Fibroblast of villous mesenchyme (primary cell): ENCODE results near the gene CAPN10. TPM values are rescaled to one million over a fixed set of nuclear protein-coding genes. Genes with fewer than 3 reads are reported as not detected.
A peak's percentile ranks its signal among the peaks of the same experiment; 100 is the strongest.

Experiments used
- DNase-seq: peaks from one replicate; pipeline ENCODE4 v3.0.0-alpha.2; 2010; ENCODE audit warnings: low read depth
- H3K4me3 ChIP-seq: 2 replicates; pipeline ENCODE4 v1.5.1; 2011; ENCODE audit warnings: low read depth, mild to moderate bottlenecking, low read length
- total RNA-seq: library from RNA; depleted of rRNA; stranded (reverse); fragments of >200 nt; gene quantifications from 2 replicates; pipeline ENCODE4 v1.2.3, GENCODE V29; 2012
- TF ChIP-seq, protein P1 (sequence below): IDR thresholded peaks from 2 replicates; pipeline ENCODE4 v1.5.1; 2012; ENCODE audit warnings: low read depth, mild to moderate bottlenecking, low read length; ENCODE audit not compliant: insufficient read depth

Gene CAPN10
- total RNA-seq, 1 donor: 20.3 TPM

DNA sequence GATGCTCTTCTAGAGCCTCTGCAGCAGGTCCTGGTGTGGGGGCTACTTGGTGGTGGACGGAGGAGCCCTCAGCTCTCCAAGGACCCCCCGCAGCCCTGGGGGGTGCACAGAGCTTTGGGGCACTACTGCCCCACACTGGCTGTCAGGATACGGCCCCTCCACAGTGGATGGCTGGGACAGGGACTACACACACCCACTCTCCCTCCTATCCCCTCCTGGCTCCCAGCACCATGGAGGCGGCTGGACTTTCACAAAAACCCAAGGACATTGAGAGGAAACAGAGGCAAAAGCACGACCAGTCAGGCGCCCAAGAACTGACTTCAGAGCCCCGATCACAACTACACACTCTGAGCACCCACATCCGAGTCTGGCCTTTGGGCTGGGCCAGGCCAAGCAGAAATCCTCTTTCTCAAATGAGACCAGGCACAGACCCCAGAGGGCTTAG is 51.4 kb downstream of the CAPN10 start:
- H3K4me3 ChIP-seq: no peak overlapping the region
- TF ChIP-seq, protein P1, sequence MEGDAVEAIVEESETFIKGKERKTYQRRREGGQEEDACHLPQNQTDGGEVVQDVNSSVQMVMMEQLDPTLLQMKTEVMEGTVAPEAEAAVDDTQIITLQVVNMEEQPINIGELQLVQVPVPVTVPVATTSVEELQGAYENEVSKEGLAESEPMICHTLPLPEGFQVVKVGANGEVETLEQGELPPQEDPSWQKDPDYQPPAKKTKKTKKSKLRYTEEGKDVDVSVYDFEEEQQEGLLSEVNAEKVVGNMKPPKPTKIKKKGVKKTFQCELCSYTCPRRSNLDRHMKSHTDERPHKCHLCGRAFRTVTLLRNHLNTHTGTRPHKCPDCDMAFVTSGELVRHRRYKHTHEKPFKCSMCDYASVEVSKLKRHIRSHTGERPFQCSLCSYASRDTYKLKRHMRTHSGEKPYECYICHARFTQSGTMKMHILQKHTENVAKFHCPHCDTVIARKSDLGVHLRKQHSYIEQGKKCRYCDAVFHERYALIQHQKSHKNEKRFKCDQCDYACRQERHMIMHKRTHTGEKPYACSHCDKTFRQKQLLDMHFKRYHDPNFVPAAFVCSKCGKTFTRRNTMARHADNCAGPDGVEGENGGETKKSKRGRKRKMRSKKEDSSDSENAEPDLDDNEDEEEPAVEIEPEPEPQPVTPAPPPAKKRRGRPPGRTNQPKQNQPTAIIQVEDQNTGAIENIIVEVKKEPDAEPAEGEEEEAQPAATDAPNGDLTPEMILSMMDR: no peak
- no peak for DNase-seq

DNA sequence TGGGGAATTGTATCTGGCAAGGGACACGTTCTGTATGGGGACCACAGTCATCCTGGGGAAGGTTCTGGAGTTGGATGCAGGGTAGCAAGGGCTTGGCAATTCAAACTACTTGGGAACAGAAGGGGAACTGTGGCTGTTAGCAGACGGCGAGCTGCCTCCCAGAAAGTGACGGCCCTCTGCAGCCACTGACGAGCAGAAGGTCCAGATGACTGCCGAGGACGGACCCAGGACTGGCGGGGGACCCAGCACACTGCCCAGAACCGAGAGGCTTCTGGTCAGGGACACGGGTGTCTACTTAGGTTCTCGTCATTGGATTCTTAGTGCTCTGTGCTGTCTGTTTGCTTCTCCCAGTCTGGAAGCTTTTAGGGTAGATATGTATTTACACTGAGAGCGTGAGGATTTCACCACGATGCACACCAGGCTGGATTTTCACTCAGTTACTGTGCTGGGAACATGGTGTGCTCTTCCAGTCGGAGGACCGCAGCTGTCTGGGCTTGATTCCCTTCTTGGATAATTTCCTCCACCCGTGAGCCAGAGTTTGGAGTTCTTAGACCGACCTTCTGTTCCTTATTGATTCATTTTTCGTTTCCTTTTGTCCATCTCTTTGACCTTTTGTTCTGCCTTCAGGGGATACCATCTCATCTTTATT is 52.1 kb downstream of the CAPN10 start:
- H3K4me3 ChIP-seq: no peak overlapping the region
- TF ChIP-seq, protein P1: no peak
- no peak for DNase-seq

DNA sequence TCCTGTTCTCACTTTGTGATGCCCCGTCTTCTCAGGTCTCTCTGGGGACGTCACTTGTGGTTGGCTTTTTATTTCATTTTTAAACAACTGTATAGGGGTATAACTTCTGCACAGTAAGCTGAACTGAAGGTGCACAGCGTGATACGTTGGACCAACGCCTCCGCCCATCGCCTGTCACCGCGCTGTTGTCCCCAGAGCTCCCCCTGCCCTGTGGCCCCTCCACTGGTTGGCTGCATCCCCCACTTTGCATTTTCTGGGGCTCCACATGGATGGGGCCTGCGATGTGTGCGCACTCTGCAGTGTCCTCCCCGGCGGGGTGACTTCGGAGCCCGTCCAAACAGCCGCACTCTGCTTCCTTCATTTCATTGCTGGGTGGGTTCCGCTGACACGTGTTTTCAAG is 53.0 kb downstream of the CAPN10 start:
- DNase-seq: no peak
- TF ChIP-seq, protein P1: no peak
- H3K4me3 ChIP-seq: no peak overlapping the region

DNA sequence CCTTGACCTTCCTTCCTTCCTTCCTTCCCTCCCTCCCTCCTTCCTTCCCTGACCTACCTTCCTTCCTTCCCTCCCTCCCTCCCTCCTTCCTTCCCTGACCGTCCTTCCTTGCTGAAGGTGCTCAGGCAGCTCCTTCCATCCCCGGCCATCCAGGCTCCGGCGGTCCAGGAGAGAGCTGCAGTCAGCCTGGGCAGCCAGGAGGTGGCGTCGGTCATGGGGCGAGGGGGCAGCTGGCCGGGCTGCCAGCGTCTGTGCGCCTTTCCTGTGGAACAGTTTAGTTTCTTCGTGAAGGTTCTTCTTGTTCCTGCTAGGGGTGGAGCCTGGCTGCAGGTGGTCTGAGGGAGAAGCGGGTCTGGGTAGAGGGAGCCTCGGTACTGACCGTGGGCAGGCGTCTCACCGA is 54.4 kb downstream of the CAPN10 start:
- DNase-seq: peak; percentile 16
- TF ChIP-seq, protein P1: peak; percentile 44

DNA sequence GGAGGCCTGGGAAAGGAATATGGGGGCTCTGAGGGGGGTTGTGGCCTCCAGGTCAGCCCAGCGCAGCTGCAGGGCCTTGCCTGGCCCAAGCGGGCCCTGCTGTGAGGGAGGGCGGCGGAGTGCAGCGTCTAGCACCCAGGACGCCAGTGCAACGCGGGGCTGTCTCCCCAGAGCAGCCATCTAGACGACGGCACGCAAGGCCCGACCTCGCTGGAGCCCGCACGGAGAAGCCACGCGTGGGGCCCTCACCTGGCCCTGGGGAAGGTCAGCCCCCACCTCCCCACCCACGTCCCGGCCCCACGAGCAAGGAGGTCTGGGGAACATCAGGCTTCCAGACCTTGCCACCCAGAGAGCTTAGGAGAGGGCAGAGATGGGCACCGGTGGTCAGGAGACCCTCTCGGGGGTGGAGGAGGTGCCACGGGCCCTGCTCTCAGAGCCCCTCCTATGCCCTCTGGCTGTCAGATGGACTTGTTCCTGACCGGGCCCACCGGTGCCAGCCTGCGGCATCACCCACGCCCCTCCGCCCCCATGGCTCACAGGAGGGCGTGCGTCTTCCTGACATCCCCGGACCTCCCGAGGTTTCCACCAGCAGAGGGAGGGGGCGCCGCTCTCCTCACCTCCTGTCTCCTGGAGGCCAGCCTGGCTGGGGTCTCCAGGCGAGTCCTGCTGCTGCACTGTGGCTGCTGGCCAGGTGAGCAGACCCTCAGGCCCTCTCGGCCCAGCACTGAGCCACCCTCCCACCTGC is 55.7 kb downstream of the CAPN10 start:
- DNase-seq: no peak
- H3K4me3 ChIP-seq: no peak overlapping the region
- TF ChIP-seq, protein P1: no peak

More for the DNA sequence above, 54.4 kb downstream of the CAPN10 start:
- H3K4me3 ChIP-seq: no peak overlapping the region

DNA sequence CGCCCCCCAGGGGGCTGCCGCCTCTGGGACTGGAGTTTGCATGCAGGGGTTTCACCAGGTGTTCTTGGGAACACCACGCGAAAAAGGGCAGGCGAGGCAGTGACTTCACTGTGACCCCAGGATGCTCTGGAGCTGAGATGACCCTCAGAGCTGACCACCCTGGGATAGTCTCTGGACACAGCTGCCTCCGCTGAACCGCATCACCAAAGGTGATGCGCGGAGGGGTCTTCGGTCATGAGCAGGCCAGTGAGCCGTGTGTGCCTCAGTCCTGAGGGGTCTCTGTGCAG is 56.2 kb downstream of the CAPN10 start:
- TF ChIP-seq, protein P1: no peak
- H3K4me3 ChIP-seq: no peak overlapping the region
- DNase-seq: no peak
